Measurements from ENCODE around the gene PARM1.

Gene PARM1

GRCh38 chr4:75087865-75088264, 154.9 kb downstream of the PARM1 start:
- Histone ChIP-seq H3K9me3 (ENCODE audit: control insufficient read depth, insufficient read depth, low read depth, low read length) (no peaks in the 10 kb centered on the region), H3K27ac (ENCODE audit: extremely low read depth, low read depth, low read length) (no peak overlapping the region), H3K36me3 (ENCODE audit: control insufficient read depth in 2 of 2, insufficient read depth in 1 of 2, low read length in 2 of 2) (no peaks in the 10 kb centered on the region), H3K4me1 (ENCODE audit: control insufficient read depth, insufficient read depth, low read length) (no peaks in the 10 kb centered on the region), H3K4me3 (ENCODE audit: low read depth, low read length) (no peak overlapping the region)
- ChIA-PET CTCF (no interaction called here), POLR2A (no interaction called here)
- TF ChIP-seq ZNF433 (tag by site-specific recombination; IDR thresholded peaks at IDR 0.05; ENCODE audit: low read depth) (no peak), ZNF18 (tag by site-specific recombination; IDR thresholded peaks at IDR 0.05) (no peak), ZSCAN16 (tag by site-specific recombination; IDR thresholded peaks at IDR 0.05) (no peak), ZFP37 (tag by site-specific recombination; IDR thresholded peaks at IDR 0.05) (no peak), ZNF624 (tag by site-specific recombination; IDR thresholded peaks at IDR 0.05) (no peak), REPIN1 (tag by site-specific recombination; IDR thresholded peaks at IDR 0.05; ENCODE audit: low read depth) (no peak), ZNF398 (tag by site-specific recombination; IDR thresholded peaks at IDR 0.05) (no peak), ZNF488 (tag by site-specific recombination; IDR thresholded peaks at IDR 0.05) (no peak), KLF1 (tag by site-specific recombination; IDR thresholded peaks at IDR 0.05) (no peak), ZNF654 (tag by site-specific recombination; IDR thresholded peaks at IDR 0.05; ENCODE audit: low read depth) (no peak), GLI2 (tag by site-specific recombination; IDR thresholded peaks at IDR 0.05; ENCODE audit: borderline replicate concordance, low read depth) (no peak), ZNF138 (tag by site-specific recombination; IDR thresholded peaks at IDR 0.05; ENCODE audit: borderline replicate concordance) (no peak), ZNF391 (tag by site-specific recombination; IDR thresholded peaks at IDR 0.05; ENCODE audit: borderline replicate concordance, low read depth) (no peak), MYNN (tag by site-specific recombination; IDR thresholded peaks at IDR 0.05; ENCODE audit: borderline replicate concordance) (no peak), ZNF548 (tag by site-specific recombination; IDR thresholded peaks at IDR 0.05) (no peak), BCL11B (tag by site-specific recombination; IDR thresholded peaks at IDR 0.05; ENCODE audit: low read depth) (no peak), PRDM6 (tag by site-specific recombination; IDR thresholded peaks at IDR 0.05) (no peak), ZNF677 (tag by site-specific recombination; IDR thresholded peaks at IDR 0.05) (no peak), ZNF571 (tag by site-specific recombination; IDR thresholded peaks at IDR 0.05) (no peak), ZNF133 (tag by site-specific recombination; IDR thresholded peaks at IDR 0.05) (no peak)

- CTCF ChIA-PET: no interaction called here
- H3K9me3 ChIP-seq (ENCODE audit: control insufficient read depth, insufficient read depth, low read depth, low read length): no peaks in the 10 kb centered on the region
- H3K36me3 ChIP-seq (ENCODE audit: control insufficient read depth in 2 of 2, insufficient read depth in 1 of 2, low read length in 2 of 2): no peaks in the 10 kb centered on the region
- no peaks in the 10 kb centered on the region for H3K4me1 ChIP-seq (ENCODE audit: control insufficient read depth, insufficient read depth, low read length)
- H3K4me3 ChIP-seq (ENCODE audit: low read depth, low read length): no peak overlapping the region
- POLR2A ChIA-PET: no interaction called here
- no peak overlapping the region for H3K27ac ChIP-seq (ENCODE audit: extremely low read depth, low read depth, low read length)
- TF ChIP-seq ZNF394 (tag by site-specific recombination; IDR thresholded peaks at IDR 0.05; ENCODE audit: borderline replicate concordance): no peak
- no peak for TF ChIP-seq ZNF302 (tag by site-specific recombination; IDR thresholded peaks at IDR 0.05; ENCODE audit: low read depth)
- no peak for TF ChIP-seq ZSCAN18 (tag by site-specific recombination; IDR thresholded peaks at IDR 0.05)
- TF ChIP-seq ZNF549 (tag by site-specific recombination; IDR thresholded peaks at IDR 0.05): no peak
- TF ChIP-seq ZNF341 (tag by site-specific recombination; IDR thresholded peaks at IDR 0.05; ENCODE audit: low read depth): no peak
- TF ChIP-seq ZBTB26 (tag by site-specific recombination; optimal IDR thresholded peaks at IDR 0.05): no peak
- TF ChIP-seq ZNF658 (tag by site-specific recombination; IDR thresholded peaks at IDR 0.05): no peak
- no peak for TF ChIP-seq ZNF10 (tag by site-specific recombination; IDR thresholded peaks at IDR 0.05)
- TF ChIP-seq ZNF660 (tag by site-specific recombination; IDR thresholded peaks at IDR 0.05): no peak
- no peak for TF ChIP-seq ZNF677 (tag by site-specific recombination; IDR thresholded peaks at IDR 0.05)
Measured at GRCh38 chr4:75089206-75089605, 156.3 kb downstream of the PARM1 start.
